SJCRH30 (cell line): ENCODE results near the gene MAEA. TPM values are rescaled to one million over a fixed set of nuclear protein-coding genes. Genes with fewer than 3 reads are reported as not detected.
A peak's percentile ranks its signal among the peaks of the same experiment; 100 is the strongest.

Experiments used
- DNase-seq, 2 experiments: peaks; one replicate each; pipeline ENCODE4 v3.0.0-alpha.2; 2015 to 2020
- H3K27ac ChIP-seq: fragments of 250-450 bp; sonication (Bioruptor Pico); 2 replicates; pipeline ENCODE4 v1.5.1; 2020; ENCODE audit warnings: mild to moderate bottlenecking, moderate library complexity
- H3K27me3 ChIP-seq: fragments of 250-450 bp; sonication (Bioruptor Pico); 2 replicates; pipeline ENCODE4 v1.5.1; 2020; ENCODE audit warnings: mild to moderate bottlenecking, moderate library complexity
- H3K36me3 ChIP-seq: fragments of 250-450 bp; sonication (Bioruptor Pico); 2 replicates; pipeline ENCODE4 v1.5.1; 2020; ENCODE audit warnings: mild to moderate bottlenecking, moderate library complexity
- H3K4me1 ChIP-seq: fragments of 250-450 bp; sonication (Bioruptor Pico); 2 replicates; pipeline ENCODE4 v1.5.1; 2020; ENCODE audit warnings: mild to moderate bottlenecking, moderate library complexity
- H3K4me3 ChIP-seq: fragments of 250-450 bp; sonication (Bioruptor Pico); 2 replicates; pipeline ENCODE4 v1.5.1; 2020; ENCODE audit warnings: mild to moderate bottlenecking, moderate library complexity
- H3K9me3 ChIP-seq: fragments of 250-450 bp; sonication (Bioruptor Pico); replicated peaks from 2 replicates; pipeline ENCODE4 v1.5.1; 2020; ENCODE audit warnings: mild to moderate bottlenecking, moderate library complexity
- total RNA-seq: library from RNA; depleted of rRNA; stranded (reverse); fragments of >200 nt; shearing (Covaris generic); gene quantifications from 2 replicates; pipeline ENCODE4 v1.2.3, GENCODE V29; 2014

The MAEA gene
- total RNA-seq, 1 experiment from 2014 or later, result 55.3 TPM

DNA sequence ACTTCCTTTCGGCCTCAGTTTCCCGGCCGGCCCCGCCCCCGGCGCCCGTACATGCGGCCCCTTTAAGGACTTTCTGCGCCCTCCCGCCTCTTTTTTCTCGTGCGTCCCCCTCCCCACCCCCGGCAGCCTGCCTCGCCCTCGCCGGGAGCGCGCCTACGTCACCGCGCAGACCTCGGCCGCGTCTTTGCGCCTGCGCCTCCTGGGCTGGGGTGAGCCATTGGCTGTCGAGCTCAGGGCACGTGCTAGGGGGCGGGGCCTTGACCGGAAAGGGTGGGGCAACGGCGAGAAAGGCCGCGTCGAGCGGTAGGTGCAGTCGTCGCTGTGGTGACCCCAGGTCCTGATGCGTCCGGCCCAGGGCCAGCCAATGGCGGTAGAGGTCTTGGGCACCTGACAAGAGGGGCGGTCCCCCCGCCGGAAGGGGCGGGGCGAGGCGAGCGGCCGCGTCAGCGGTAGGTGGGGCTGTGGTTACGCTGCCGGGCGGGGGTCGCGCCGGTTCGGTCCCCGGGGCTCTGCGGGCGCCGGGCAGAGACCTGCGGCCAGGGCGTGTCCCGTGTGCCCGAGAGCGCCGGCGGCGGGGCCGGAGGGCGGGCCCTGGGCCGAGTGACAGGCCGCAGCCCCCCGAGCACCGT is 57.2 kb downstream of the MAEA start, which contains the start of gene UVSSA:
Gene UVSSA, plus strand, starts transcription at position 428 of the 629 bp plus-strand sequence. CDS start 884 bp downstream, outside the sequence.
- peak within 1 kb of the TSS; percentile 84 for H3K4me3 ChIP-seq
- no peaks in the 10 kb centered on the region for H3K9me3 ChIP-seq
- peak; percentile 100 for DNase-seq
- H3K36me3 ChIP-seq, result no peaks in the 10 kb centered on the region
- H3K27ac ChIP-seq, result peak within 1 kb of the TSS; percentile 58
- no peaks in the 10 kb centered on the region for H3K4me1 ChIP-seq
- H3K27me3 ChIP-seq, result no peaks in the 10 kb centered on the region

DNA sequence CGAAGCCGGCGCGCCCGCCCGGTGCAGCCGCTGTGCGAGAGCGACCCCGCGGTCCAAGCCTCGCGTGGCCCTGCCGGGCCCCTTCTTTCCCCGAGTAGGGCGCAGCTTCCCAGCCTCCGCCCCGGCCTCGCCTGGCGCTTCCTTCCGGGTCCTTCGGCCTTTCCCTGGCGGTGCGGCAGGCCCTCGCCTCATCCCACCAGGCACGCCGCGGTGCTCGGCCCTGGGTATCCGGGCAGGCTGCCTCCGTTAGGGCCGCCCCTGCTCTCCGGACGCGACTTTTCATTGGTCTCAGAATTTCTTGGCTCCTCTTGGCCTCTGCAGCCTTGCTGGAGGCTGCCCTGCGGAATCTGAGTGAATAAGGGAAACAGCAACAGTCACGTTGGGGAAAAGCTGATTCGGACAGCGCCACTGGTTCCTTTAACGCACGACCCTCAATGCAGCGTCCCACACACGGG is 57.7 kb downstream of the MAEA start:
- Histone ChIP-seq H3K27ac (peak overlapping the region; percentile 58), H3K36me3 (0 out of 2 replicates have a peak, but pooled peaks cover under 1% of the 10 kb centered on the region), H3K4me1 (no peaks in the 10 kb centered on the region), H3K4me3 (peak overlapping the region; percentile 84), H3K27me3 (no peaks in the 10 kb centered on the region), H3K9me3 (no peaks in the 10 kb centered on the region)
- peak; percentile 78 to 80 for DNase-seq

GRCh38 chr4:1348014-1348513 is 58.4 kb downstream of the MAEA start:
- H3K9me3 ChIP-seq, result no peaks in the 10 kb centered on the region
- no peaks in the 10 kb centered on the region for H3K27me3 ChIP-seq
- no peaks in the 10 kb centered on the region for H3K4me1 ChIP-seq
- no peak for DNase-seq
- H3K36me3 ChIP-seq, result 0 out of 2 replicates have a peak, but pooled peaks cover 3% of the 10 kb centered on the region
- H3K27ac ChIP-seq, result peak overlapping the region; percentile 58; the same call in 1 of the 2 replicates
- H3K4me3 ChIP-seq, result peak overlapping the region; percentile 84

GRCh38 chr4:1348746-1349145 is 59.1 kb downstream of the MAEA start:
- DNase-seq, result no peak
- no peak overlapping the region for H3K27ac ChIP-seq
- H3K36me3 ChIP-seq, result 0 out of 2 replicates have a peak, but pooled peaks cover 3% of the 10 kb centered on the region
- no peaks in the 10 kb centered on the region for H3K4me1 ChIP-seq
- no peaks in the 10 kb centered on the region for H3K27me3 ChIP-seq
- H3K4me3 ChIP-seq, result no peak overlapping the region
- no peaks in the 10 kb centered on the region for H3K9me3 ChIP-seq

- 0 out of 2 replicates have a peak, but pooled peaks cover 3% of the 10 kb centered on the region for H3K36me3 ChIP-seq
- no peak overlapping the region for H3K4me3 ChIP-seq
- H3K4me1 ChIP-seq, result no peaks in the 10 kb centered on the region
- DNase-seq, result no peak
- no peaks in the 10 kb centered on the region for H3K9me3 ChIP-seq
- H3K27me3 ChIP-seq, result no peaks in the 10 kb centered on the region
- no peak overlapping the region for H3K27ac ChIP-seq
These were observed 59.9 kb downstream of the MAEA start for GRCh38 chr4:1349359-1350168.

DNA sequence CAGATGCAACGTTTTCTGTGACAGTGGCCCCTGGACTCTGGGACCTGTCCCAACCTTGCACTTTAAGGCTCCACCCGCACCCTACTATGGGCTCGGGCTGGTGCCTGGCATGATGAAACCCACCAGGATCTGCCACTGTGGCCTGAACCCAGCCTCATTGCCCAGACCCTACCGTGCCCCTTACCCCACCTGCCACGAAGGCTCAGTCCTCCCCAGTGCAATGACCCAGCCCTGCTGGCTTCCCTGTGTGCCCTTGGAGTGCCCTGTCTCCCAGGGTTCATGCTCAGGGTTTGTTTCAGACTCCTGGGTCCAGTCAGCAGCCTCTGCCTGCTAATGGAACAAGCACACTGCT is 60.5 kb downstream of the MAEA start:
- H3K27ac ChIP-seq, result no peak overlapping the region
- no peaks in the 10 kb centered on the region for H3K4me1 ChIP-seq
- H3K9me3 ChIP-seq, result no peaks in the 10 kb centered on the region
- H3K36me3 ChIP-seq, result 0 out of 2 replicates have a peak, but pooled peaks cover 3% of the 10 kb centered on the region
- DNase-seq, result no peak
- H3K4me3 ChIP-seq, result no peak overlapping the region
- H3K27me3 ChIP-seq, result no peaks in the 10 kb centered on the region

GRCh38 chr4:1351854-1352566 is 62.3 kb downstream of the MAEA start:
- Histone ChIP-seq H3K27me3 (no peaks in the 10 kb centered on the region), H3K9me3 (no peaks in the 10 kb centered on the region), H3K27ac (no peak overlapping the region), H3K4me1 (no peaks in the 10 kb centered on the region), H3K36me3 (peaks cover 9% of the 10 kb centered on the region; the same call in 1 of the 2 replicates), H3K4me3 (no peak overlapping the region)
- peak; percentile 74 to 86 for DNase-seq

GRCh38 chr4:1352567-1352900 is 62.8 kb downstream of the MAEA start:
- Histone ChIP-seq H3K4me1 (no peaks in the 10 kb centered on the region), H3K9me3 (no peaks in the 10 kb centered on the region), H3K36me3 (peaks cover 9% of the 10 kb centered on the region; the same call in 1 of the 2 replicates), H3K27me3 (no peaks in the 10 kb centered on the region), H3K27ac (no peak overlapping the region), H3K4me3 (no peak overlapping the region)
- no peak for DNase-seq

DNA sequence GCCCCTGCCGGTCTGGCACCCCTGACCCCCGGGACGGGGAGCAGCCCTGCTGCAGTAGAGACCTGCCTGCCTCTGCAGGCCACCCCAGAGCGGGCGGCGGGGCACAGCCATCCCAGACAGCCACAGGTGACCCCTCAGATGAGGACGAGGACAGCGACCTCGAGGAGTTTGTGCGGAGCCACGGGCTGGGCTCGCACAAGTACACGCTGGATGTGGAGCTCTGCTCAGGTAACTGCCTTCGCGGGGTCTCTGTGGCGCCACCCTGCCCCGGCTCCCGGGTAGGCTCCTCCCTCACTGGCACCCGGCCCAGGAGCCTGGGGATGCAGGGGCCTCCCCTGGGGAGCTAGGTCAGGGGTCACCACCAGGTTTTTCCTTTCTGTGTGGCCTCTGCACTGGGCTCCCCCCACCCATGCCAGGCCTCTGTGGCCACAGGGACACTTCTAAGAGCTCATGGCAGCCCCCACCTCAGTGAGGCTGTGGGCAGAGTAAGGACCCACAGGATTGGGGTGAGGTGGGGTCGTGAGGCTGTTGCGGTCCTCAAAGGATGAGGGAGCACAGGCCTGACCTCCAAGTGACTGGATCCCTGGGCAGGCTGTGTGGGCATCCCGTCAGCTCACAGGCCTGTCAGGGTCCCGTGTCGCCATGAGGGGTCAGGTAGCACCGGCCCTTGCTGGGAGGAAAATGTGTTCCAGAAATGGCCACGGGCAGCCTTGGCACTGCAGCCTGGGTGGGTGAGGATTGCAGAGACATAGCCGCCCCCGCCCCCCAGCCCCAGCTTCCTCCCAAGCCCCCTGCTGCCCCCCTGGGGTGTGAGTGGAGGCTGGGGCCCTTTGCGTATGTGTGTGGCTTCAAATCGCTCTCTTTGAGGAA is 63.7 kb downstream of the MAEA start:
- DNase-seq, result no peak
- Histone ChIP-seq H3K4me3 (no peak overlapping the region), H3K36me3 (peaks cover 9% of the 10 kb centered on the region; the same call in 1 of the 2 replicates), H3K9me3 (no peaks in the 10 kb centered on the region), H3K27me3 (no peaks in the 10 kb centered on the region), H3K4me1 (no peaks in the 10 kb centered on the region), H3K27ac (no peak overlapping the region)

DNA sequence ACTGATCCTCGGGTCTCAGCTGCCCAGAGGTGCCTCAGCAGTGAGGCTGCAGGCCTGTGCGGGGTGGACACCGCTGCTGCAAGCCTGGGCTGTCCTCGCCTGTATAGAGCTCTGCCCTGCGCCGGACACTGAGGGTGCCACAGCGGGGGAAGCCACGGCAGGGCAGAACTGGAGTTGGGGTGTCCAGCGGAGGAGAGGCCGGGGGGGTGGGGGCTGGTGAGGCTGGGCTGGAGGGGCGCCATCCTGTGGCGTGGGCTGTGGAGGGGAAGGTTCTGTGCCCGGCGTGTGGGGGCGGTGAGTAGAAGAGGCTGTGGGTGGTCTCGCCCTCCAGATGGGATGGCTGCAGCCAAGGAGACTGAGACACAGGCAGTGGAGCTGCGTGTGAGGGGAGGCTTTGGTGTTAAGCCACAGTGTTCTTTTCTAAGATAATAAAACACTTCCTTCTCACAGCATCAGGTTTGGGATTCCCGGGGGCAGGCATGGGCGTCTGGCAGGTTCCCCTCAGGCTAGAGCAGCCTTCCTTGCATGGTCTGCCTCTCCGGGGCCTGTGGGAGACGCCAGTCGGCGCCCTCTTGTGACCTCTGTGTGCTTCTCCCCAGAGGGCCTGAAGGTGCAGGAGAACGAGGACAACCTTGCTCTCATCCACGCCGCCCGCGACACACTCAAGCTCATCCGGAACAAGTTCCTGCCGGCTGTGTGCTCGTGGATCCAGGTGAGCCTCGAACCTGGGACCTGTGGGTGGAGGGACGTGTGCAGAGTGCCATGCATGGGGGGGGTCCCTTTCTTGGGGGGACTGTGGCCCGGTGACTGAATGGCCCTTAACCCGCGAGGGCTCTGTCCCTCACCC is 64.7 kb downstream of the MAEA start:
- Histone ChIP-seq H3K27me3 (no peaks in the 10 kb centered on the region), H3K4me1 (no peaks in the 10 kb centered on the region), H3K9me3 (no peaks in the 10 kb centered on the region), H3K36me3 (peaks cover 9% of the 10 kb centered on the region; the same call in 1 of the 2 replicates), H3K27ac (no peak overlapping the region), H3K4me3 (no peak overlapping the region)
- no peak for DNase-seq

DNA sequence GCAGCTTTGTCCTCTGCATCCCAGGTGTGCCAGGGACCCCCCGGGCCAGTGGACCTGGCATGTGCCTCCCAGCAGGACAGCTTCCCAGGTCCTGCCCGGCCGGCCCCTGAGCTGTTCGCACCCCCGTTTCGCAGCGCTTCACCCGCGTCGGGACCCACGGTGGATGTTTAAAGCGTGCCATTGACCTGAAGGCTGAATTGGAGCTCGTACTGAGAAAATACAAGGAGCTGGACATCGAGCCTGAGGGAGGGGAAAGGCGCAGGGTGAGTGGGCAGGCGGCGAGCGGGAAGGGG is 65.2 kb downstream of the MAEA start:
- Histone ChIP-seq H3K27ac (no peak overlapping the region), H3K4me1 (no peaks in the 10 kb centered on the region), H3K27me3 (no peaks in the 10 kb centered on the region), H3K9me3 (no peaks in the 10 kb centered on the region), H3K4me3 (no peak overlapping the region), H3K36me3 (peaks cover 9% of the 10 kb centered on the region; the same call in 1 of the 2 replicates)
- no peak for DNase-seq

- H3K4me1 ChIP-seq, result no peaks in the 10 kb centered on the region
- no peak for DNase-seq
- H3K36me3 ChIP-seq, result peaks cover 9% of the 10 kb centered on the region; the same call in 1 of the 2 replicates
- no peak overlapping the region for H3K4me3 ChIP-seq
- H3K27ac ChIP-seq, result no peak overlapping the region
- H3K27me3 ChIP-seq, result no peaks in the 10 kb centered on the region
- H3K9me3 ChIP-seq, result no peaks in the 10 kb centered on the region
These were observed 65.7 kb downstream of the MAEA start for GRCh38 chr4:1355378-1355777.

- Histone ChIP-seq H3K27me3 (no peaks in the 10 kb centered on the region), H3K4me3 (no peak overlapping the region), H3K36me3 (peaks cover 9% of the 10 kb centered on the region; the same call in 1 of the 2 replicates), H3K4me1 (no peaks in the 10 kb centered on the region), H3K9me3 (no peaks in the 10 kb centered on the region), H3K27ac (no peak overlapping the region)
- peak; percentile 76 to 83 for DNase-seq
These were observed 66.7 kb downstream of the MAEA start for GRCh38 chr4:1356181-1356998.
